ENCODE results near the gene DGLUCY. TPM values are rescaled to one million over a fixed set of nuclear protein-coding genes. Genes with fewer than 3 reads are reported as not detected.

The DGLUCY gene
- total and polyA plus RNA-seq, 5 donors from 2014 or later = 45.2 to 120 (median 60.8) TPM

DNA sequence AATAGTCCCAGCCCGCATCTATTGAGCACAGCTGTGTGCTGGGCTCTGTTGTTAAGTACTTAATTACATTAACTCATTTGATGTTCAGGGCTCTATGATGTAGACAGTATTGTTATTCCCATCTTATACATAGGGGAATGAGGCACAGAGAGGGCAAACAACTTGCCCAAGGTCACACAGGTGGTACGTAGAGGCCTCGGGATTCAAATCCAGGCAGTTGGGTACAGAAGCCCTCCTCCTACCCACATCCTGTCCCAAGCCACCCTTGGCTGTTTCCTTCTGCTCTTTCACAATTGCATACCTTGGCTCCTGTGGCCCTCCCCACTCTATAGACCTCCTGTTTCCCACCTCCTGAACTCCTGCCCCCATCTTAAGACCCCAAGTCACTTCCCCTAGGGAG is 140.6 kb downstream of the DGLUCY start:
- H3K4me1 Mint-ChIP-seq = peaks cover 28 to 83% (median 59%) of the 10 kb centered on the region in 4 donors
- ATAC-seq (ENCODE audit: low read depth in 2 of 2) (peak; percentile 31 to 45), DNase-seq (peak in 2 of 3 donors; percentile 47 to 83)
- H3K4me3 Mint-ChIP-seq = peak overlapping the region; percentile 88 to 96 (median 91)
- H3K36me3 Mint-ChIP-seq = peaks cover 3% of the 10 kb centered on the region
- H3K4me1 ChIP-seq (ENCODE audit: control insufficient read depth, insufficient read depth, low read length, poor library complexity, severe bottlenecking) = peaks cover 67% of the 10 kb centered on the region
- no peaks in the 10 kb centered on the region for H3K36me3 ChIP-seq (ENCODE audit: control insufficient read depth, insufficient read depth, low read length)
- H3K27ac Mint-ChIP-seq = peak overlapping the region; percentile 91 to 99 (median 93)
- H3K27me3 ChIP-seq (ENCODE audit: control insufficient read depth, insufficient read depth, low read length) = no peaks in the 10 kb centered on the region
- no peaks in the 10 kb centered on the region for H3K27me3 Mint-ChIP-seq
- no peaks in the 10 kb centered on the region for H3K9me3 Mint-ChIP-seq
- H3K27ac ChIP-seq (ENCODE audit: insufficient read depth, low read length, poor library complexity, severe bottlenecking) = peak overlapping the region; percentile 79
- peak overlapping the region; percentile 31 for H3K4me3 ChIP-seq (ENCODE audit: low read depth, low read length)
- H3K9me3 ChIP-seq (ENCODE audit: control insufficient read depth in 2 of 2, low read length in 2 of 2) = no peaks in the 10 kb centered on the region

DNA sequence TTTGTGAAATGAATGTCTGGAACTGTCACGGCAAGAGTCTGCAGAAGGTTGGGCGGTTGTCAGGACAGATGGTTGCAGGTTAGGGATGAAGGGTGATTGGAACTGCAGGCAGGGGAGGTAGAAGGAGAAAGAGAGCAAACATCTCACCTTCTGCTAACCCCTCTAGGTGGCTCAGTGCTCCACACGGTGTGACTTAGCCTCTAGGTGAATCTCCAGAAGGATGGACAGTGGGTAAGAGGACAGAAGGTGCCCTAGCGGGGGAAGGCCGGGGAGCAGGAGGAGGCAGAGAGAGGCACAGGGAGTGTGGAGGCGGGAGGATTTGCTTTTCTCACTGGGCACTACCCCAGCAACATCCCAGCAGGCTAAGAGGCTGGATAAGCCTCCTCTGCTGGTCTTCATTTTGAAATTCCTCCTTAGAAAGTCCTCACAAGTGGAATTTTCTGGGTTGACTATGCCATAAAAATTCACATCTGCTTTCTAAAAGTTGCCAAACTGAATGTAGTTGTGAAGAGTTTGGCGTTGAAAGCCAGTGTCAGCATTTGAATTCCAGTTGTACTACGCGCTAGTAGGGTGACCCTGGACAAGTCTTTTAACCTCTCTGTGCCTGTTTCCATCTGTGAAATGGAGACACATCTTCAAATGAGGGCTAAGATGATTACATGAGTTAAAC is 141.3 kb downstream of the DGLUCY start:
- no peaks in the 10 kb centered on the region for H3K27me3 ChIP-seq (ENCODE audit: control insufficient read depth, insufficient read depth, low read length)
- DNase-seq (no peak), ATAC-seq (ENCODE audit: low read depth in 2 of 2) (no peak)
- peak overlapping the region; percentile 91 to 99 (median 93) for H3K27ac Mint-ChIP-seq
- H3K4me3 Mint-ChIP-seq = peak overlapping the region; percentile 44 to 96 (median 90)
- no peaks in the 10 kb centered on the region for H3K9me3 Mint-ChIP-seq
- H3K4me1 Mint-ChIP-seq = peaks cover 26 to 76% (median 53%) of the 10 kb centered on the region in 4 donors
- peaks cover 3% of the 10 kb centered on the region for H3K36me3 Mint-ChIP-seq
- no peaks in the 10 kb centered on the region for H3K36me3 ChIP-seq (ENCODE audit: control insufficient read depth, insufficient read depth, low read length)
- no peaks in the 10 kb centered on the region for H3K27me3 Mint-ChIP-seq
- H3K9me3 ChIP-seq (ENCODE audit: control insufficient read depth in 2 of 2, low read length in 2 of 2) = no peaks in the 10 kb centered on the region
- H3K27ac ChIP-seq (ENCODE audit: insufficient read depth, low read length, poor library complexity, severe bottlenecking) = peak overlapping the region; percentile 79
- H3K4me1 ChIP-seq (ENCODE audit: control insufficient read depth, insufficient read depth, low read length, poor library complexity, severe bottlenecking) = peaks cover 60% of the 10 kb centered on the region
- H3K4me3 ChIP-seq (ENCODE audit: low read depth, low read length) = no peak overlapping the region

- Mint-ChIP-seq H3K4me3 (peak overlapping the region in 1 of 4 donors; percentile 28), H3K36me3 (peaks cover 6% of the 10 kb centered on the region), H3K27me3 (no peaks in the 10 kb centered on the region), H3K4me1 (peaks cover 20 to 70% (median 47%) of the 10 kb centered on the region in 4 donors), H3K9me3 (no peaks in the 10 kb centered on the region), H3K27ac (peak overlapping the region in 2 of 3 donors; percentile 89 to 91)
- H3K27me3 ChIP-seq (ENCODE audit: control insufficient read depth, insufficient read depth, low read length) = no peaks in the 10 kb centered on the region
- H3K36me3 ChIP-seq (ENCODE audit: control insufficient read depth, insufficient read depth, low read length) = no peaks in the 10 kb centered on the region
- no peak overlapping the region for H3K27ac ChIP-seq (ENCODE audit: insufficient read depth, low read length, poor library complexity, severe bottlenecking)
- ATAC-seq (ENCODE audit: low read depth in 2 of 2) (no peak), DNase-seq (no peak)
- H3K4me1 ChIP-seq (ENCODE audit: control insufficient read depth, insufficient read depth, low read length, poor library complexity, severe bottlenecking) = peaks cover 48% of the 10 kb centered on the region
- H3K4me3 ChIP-seq (ENCODE audit: low read depth, low read length) = no peak overlapping the region
- no peaks in the 10 kb centered on the region for H3K9me3 ChIP-seq (ENCODE audit: control insufficient read depth in 2 of 2, low read length in 2 of 2)
These were observed 142.8 kb downstream of the DGLUCY start for GRCh38 chr14:91256661-91257060.

DNA sequence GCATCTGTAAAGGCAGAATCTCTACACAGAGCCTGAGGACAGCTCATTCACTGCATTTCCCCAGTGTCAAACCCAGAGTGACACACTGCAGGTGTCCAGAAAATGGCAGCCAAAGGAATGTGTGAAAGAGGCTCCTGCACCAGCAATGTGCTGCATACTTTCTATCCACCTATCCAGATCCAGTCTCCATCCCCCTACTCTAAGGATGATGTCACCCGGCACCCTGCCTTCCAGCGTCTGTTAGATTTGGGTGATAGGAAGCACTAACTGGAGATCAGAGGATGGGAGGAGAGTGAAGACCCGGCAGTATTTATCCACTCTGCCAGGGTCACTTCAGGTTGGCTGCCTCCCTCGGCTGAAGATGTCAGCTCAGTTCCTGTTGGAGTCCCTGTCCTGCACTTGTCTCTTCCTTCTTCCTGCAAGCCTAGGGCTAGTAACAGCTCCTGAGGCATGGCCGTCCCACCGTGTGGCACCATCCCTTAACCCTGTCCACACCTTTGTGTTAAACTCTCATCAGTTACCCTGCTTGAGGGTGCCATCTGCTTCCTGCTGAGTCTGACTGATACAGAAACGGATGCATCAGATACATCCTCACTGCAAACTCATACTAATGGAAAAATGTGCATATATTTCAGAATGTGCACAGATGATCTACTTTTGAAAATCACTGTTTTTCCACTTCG is 143.6 kb downstream of the DGLUCY start:
- Mint-ChIP-seq H3K36me3 (peaks cover 3% of the 10 kb centered on the region), H3K4me3 (peak overlapping the region in 2 of 4 donors; percentile 44 to 82), H3K27me3 (no peaks in the 10 kb centered on the region), H3K4me1 (peaks cover 15 to 66% (median 43%) of the 10 kb centered on the region in 4 donors), H3K27ac (peak overlapping the region in 2 of 3 donors; percentile 50 to 96), H3K9me3 (no peaks in the 10 kb centered on the region)
- ATAC-seq (ENCODE audit: low read depth in 2 of 2) = peak in 1 of 2 donors; percentile 7
- Histone ChIP-seq H3K27ac (ENCODE audit: insufficient read depth, low read length, poor library complexity, severe bottlenecking) (no peak overlapping the region), H3K4me1 (ENCODE audit: control insufficient read depth, insufficient read depth, low read length, poor library complexity, severe bottlenecking) (peaks cover 42% of the 10 kb centered on the region), H3K36me3 (ENCODE audit: control insufficient read depth, insufficient read depth, low read length) (no peaks in the 10 kb centered on the region), H3K27me3 (ENCODE audit: control insufficient read depth, insufficient read depth, low read length) (no peaks in the 10 kb centered on the region), H3K9me3 (ENCODE audit: control insufficient read depth in 2 of 2, low read length in 2 of 2) (no peaks in the 10 kb centered on the region), H3K4me3 (ENCODE audit: low read depth, low read length) (no peak overlapping the region)
- no peak for DNase-seq

GRCh38 chr14:91258011-91258618 is 144.2 kb downstream of the DGLUCY start:
- Mint-ChIP-seq H3K36me3 (peaks cover 3% of the 10 kb centered on the region), H3K9me3 (no peaks in the 10 kb centered on the region), H3K4me3 (peak overlapping the region in 2 of 4 donors; percentile 44 to 82), H3K4me1 (peaks cover 15 to 61% (median 42%) of the 10 kb centered on the region in 4 donors), H3K27ac (peak overlapping the region; percentile 6 to 50 (median 23)), H3K27me3 (peaks cover 2% of the 10 kb centered on the region)
- Histone ChIP-seq H3K27me3 (ENCODE audit: control insufficient read depth, insufficient read depth, low read length) (no peaks in the 10 kb centered on the region), H3K27ac (ENCODE audit: insufficient read depth, low read length, poor library complexity, severe bottlenecking) (no peak overlapping the region), H3K36me3 (ENCODE audit: control insufficient read depth, insufficient read depth, low read length) (no peaks in the 10 kb centered on the region), H3K4me1 (ENCODE audit: control insufficient read depth, insufficient read depth, low read length, poor library complexity, severe bottlenecking) (peaks cover 36% of the 10 kb centered on the region), H3K9me3 (ENCODE audit: control insufficient read depth in 2 of 2, low read length in 2 of 2) (no peaks in the 10 kb centered on the region), H3K4me3 (ENCODE audit: low read depth, low read length) (no peak overlapping the region)
- DNase-seq (no peak), ATAC-seq (ENCODE audit: low read depth in 2 of 2) (no peak)

- Histone ChIP-seq H3K9me3 (ENCODE audit: control insufficient read depth in 2 of 2, low read length in 2 of 2) (no peaks in the 10 kb centered on the region), H3K4me1 (ENCODE audit: control insufficient read depth, insufficient read depth, low read length, poor library complexity, severe bottlenecking) (peaks cover 35% of the 10 kb centered on the region), H3K36me3 (ENCODE audit: control insufficient read depth, insufficient read depth, low read length) (no peaks in the 10 kb centered on the region), H3K4me3 (ENCODE audit: low read depth, low read length) (no peak overlapping the region), H3K27ac (ENCODE audit: insufficient read depth, low read length, poor library complexity, severe bottlenecking) (no peak overlapping the region), H3K27me3 (ENCODE audit: control insufficient read depth, insufficient read depth, low read length) (no peaks in the 10 kb centered on the region)
- Mint-ChIP-seq H3K9me3 (no peaks in the 10 kb centered on the region), H3K27ac (peak overlapping the region in 1 of 3 donors; percentile 23), H3K4me1 (peaks cover 15 to 66% (median 46%) of the 10 kb centered on the region in 4 donors), H3K36me3 (peaks cover 3% of the 10 kb centered on the region), H3K4me3 (peak overlapping the region in 3 of 4 donors; percentile 42 to 70 (median 54)), H3K27me3 (peaks cover 5% of the 10 kb centered on the region)
- ATAC-seq (ENCODE audit: low read depth in 2 of 2) (no peak), DNase-seq (no peak)
These were observed 145.0 kb downstream of the DGLUCY start for GRCh38 chr14:91258876-91259275.

DNA sequence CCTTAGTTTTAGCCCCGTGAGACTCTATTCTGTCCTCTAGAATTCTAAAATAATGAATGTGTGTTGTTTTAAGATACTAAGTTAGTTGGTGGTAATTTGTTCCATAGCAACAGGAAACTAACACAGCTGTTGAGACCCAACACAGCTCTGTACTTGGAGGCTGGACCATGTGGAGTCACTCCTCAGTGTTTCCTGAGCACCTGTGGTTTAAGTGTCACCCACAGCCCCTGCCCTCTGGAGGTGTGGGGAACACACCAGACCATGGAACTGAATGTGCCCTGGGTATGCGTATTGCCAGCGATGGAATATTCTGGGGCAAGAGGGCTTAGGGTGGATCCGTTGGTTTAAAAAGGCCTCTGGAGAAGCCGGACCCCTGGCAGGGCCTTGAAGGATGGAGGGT is 147.2 kb downstream of the DGLUCY start:
- no peaks in the 10 kb centered on the region for H3K36me3 ChIP-seq (ENCODE audit: control insufficient read depth, insufficient read depth, low read length)
- H3K4me3 ChIP-seq (ENCODE audit: low read depth, low read length) = no peak overlapping the region
- Mint-ChIP-seq H3K36me3 (peaks cover 3% of the 10 kb centered on the region), H3K4me3 (peak overlapping the region in 3 of 4 donors; percentile 43 to 62 (median 48)), H3K9me3 (no peaks in the 10 kb centered on the region), H3K4me1 (peaks cover 6 to 62% (median 37%) of the 10 kb centered on the region in 4 donors), H3K27me3 (peaks cover 5% of the 10 kb centered on the region), H3K27ac (peak overlapping the region in 2 of 3 donors; percentile 12 to 72)
- ATAC-seq (ENCODE audit: low read depth in 2 of 2) = no peak
- H3K27ac ChIP-seq (ENCODE audit: insufficient read depth, low read length, poor library complexity, severe bottlenecking) = no peak overlapping the region
- peaks cover 32% of the 10 kb centered on the region for H3K4me1 ChIP-seq (ENCODE audit: control insufficient read depth, insufficient read depth, low read length, poor library complexity, severe bottlenecking)
- H3K9me3 ChIP-seq (ENCODE audit: control insufficient read depth in 2 of 2, low read length in 2 of 2) = no peaks in the 10 kb centered on the region
- H3K27me3 ChIP-seq (ENCODE audit: control insufficient read depth, insufficient read depth, low read length) = no peaks in the 10 kb centered on the region
- DNase-seq = no peak
